HCT116 (cell line): ENCODE measurements around the gene TSPEAR. TPM values are rescaled to one million over a fixed set of nuclear protein-coding genes. Genes with fewer than 3 reads are reported as not detected.

Experiments
- ATAC-seq: fragments of 200-7000 bp; cut with Tn5 transposase; 2 replicates; pipeline ENCODE4 v1.9.1; 2020; ENCODE audit warnings: mild to moderate bottlenecking, moderate library complexity
- BruUV-seq: library from RNA; stranded (reverse); fragments of 400-500 nt; replicated peaks from 2 replicates; lab custom pipeline; 2021; lab: Mats Ljungman, UMichigan
- CTCF ChIA-PET: fragments of 300-600 bp; sonication (Branson Sonifier 250); formaldehyde crosslinking; loops from one replicate; lab custom pipeline; 2021; ENCODE audit warnings: antibody characterized with exemption; lab: Charles Lee
- POLR2A ChIA-PET: fragments of 300-600, 350-600 bp; sonication (Branson Sonifier 250); formaldehyde crosslinking; loops from one replicate; lab custom pipeline; 2021; ENCODE audit warnings: antibody characterized with exemption; lab: Charles Lee
- RAD21 ChIA-PET, 2 experiments: fragments of 300-600 bp; sonication (Branson Sonifier 250); formaldehyde crosslinking; loops; one replicate each; lab custom pipeline; 2023; ENCODE audit warnings: low total read pairs in 2 of 2; ENCODE audit not compliant: uncharacterized antibody in 2 of 2, unreplicated experiment in 2 of 2, low non-redundant PET in 1 of 2; lab: Charles Lee
- DNase-seq: peaks from one replicate; pipeline ENCODE4 v3.0.0-alpha.2; 2010; ENCODE audit warnings: low read depth, low spot score
- H2AFZ ChIP-seq: fragments of 200-600 bp; shearing (Covaris generic), sonication (generic); 2 replicates; pipeline ENCODE4 v1.6.1; 2017; ENCODE audit warnings: low read depth, mixed run types, mixed read lengths, antibody characterized with exemption, low read length; ENCODE audit not compliant: poor library complexity, severe bottlenecking
- H3K27ac ChIP-seq: 2 replicates; pipeline ENCODE4 v1.5.1; 2012; ENCODE audit warnings: low read depth, low read length
- H3K27me3 ChIP-seq: fragments of 200-600 bp; sonication (generic); 2 replicates; pipeline ENCODE4 v1.6.1; 2016; ENCODE audit warnings: mixed run types, low read length, mixed read lengths; ENCODE audit not compliant: insufficient read depth
- H3K36me3 ChIP-seq, 2 experiments: fragments of 200-500 bp in 1 of 2; fragments of 200-600 bp in 1 of 2; sonication (Bioruptor generic) in 1 of 2; sonication (generic) in 1 of 2; 2 replicates each; pipeline versions ENCODE4 v1.5.1 to v1.6.1; 2014 to 2016; ENCODE audit warnings: low read length in 2 of 2, inconsistent platforms in 1 of 2, mixed read lengths in 1 of 2, mixed run types in 1 of 2; ENCODE audit not compliant: insufficient read depth in 2 of 2, control insufficient read depth in 1 of 2
- H3K4me1 ChIP-seq, 2 experiments: fragments of 200-600 bp in 1 of 2; sonication (generic) in 1 of 2; 2 replicates each; pipeline versions ENCODE4 v1.5.1 to v1.6.1; 2012 to 2017; ENCODE audit warnings: low read length in 2 of 2, inconsistent platforms in 1 of 2, mild to moderate bottlenecking in 1 of 2, mixed read lengths in 1 of 2, mixed run types in 1 of 2, moderate library complexity in 1 of 2; ENCODE audit not compliant: insufficient read depth in 2 of 2, control insufficient read depth in 1 of 2
- H3K4me2 ChIP-seq: fragments of 200-600 bp; sonication (generic); 2 replicates; pipeline ENCODE4 v1.6.1; 2017; ENCODE audit warnings: mixed run types, low read length, mixed read lengths
- H3K4me3 ChIP-seq, 2 experiments: fragments of 200-600 bp in 1 of 2; sonication (generic) in 1 of 2; replicated peaks in 1 of 2; 2 replicates each; pipeline ENCODE4 v1.5.1; 2011 to 2016; ENCODE audit warnings: low read length in 2 of 2, control low read depth in 1 of 2, low read depth in 1 of 2, mild to moderate bottlenecking in 1 of 2, mixed read lengths in 1 of 2, mixed run types in 1 of 2
- H3K79me2 ChIP-seq: fragments of 200-600 bp; sonication (generic); 2 replicates; pipeline ENCODE4 v1.6.1; 2017; ENCODE audit warnings: mild to moderate bottlenecking, mixed run types, low read length, moderate library complexity, mixed read lengths; ENCODE audit not compliant: insufficient read depth
- H3K9ac ChIP-seq: fragments of 200-600 bp; sonication (generic); 2 replicates; pipeline ENCODE4 v1.6.1; 2016; ENCODE audit warnings: low read length, mixed read lengths
- H3K9me2 ChIP-seq: fragments of 200-600 bp; sonication (generic), shearing (Covaris generic); 2 replicates; pipeline ENCODE4 v1.6.1; 2017; ENCODE audit warnings: mixed run types, mild to moderate bottlenecking, moderate library complexity; ENCODE audit not compliant: insufficient read depth
- H3K9me3 ChIP-seq, 2 experiments: fragments of 200-500 bp in 1 of 2; fragments of 200-600 bp in 1 of 2; sonication (Bioruptor generic) in 1 of 2; sonication (generic) in 1 of 2; 2 replicates each; pipeline ENCODE4 v1.6.1; 2014 to 2017; ENCODE audit warnings: low read length in 2 of 2, mixed read lengths in 2 of 2, inconsistent platforms in 1 of 2, low read depth in 1 of 2, mild to moderate bottlenecking in 1 of 2, mixed run types in 1 of 2, moderate library complexity in 1 of 2; ENCODE audit not compliant: control insufficient read depth in 1 of 2, insufficient read depth in 1 of 2
- H4K20me1 ChIP-seq: fragments of 200-600 bp; sonication (generic), shearing (Covaris generic); 2 replicates; pipeline ENCODE4 v1.6.1; 2017; ENCODE audit warnings: mixed run types, mild to moderate bottlenecking, moderate library complexity; ENCODE audit not compliant: insufficient read depth
- CBX3 ChIP-seq: IDR thresholded peaks from 2 replicates; pipeline ENCODE4 v1.6.1; 2012; ENCODE audit warnings: low read depth
- EGR1 ChIP-seq: IDR thresholded peaks from 2 replicates; pipeline ENCODE4 v1.6.1; 2012; ENCODE audit warnings: low read depth
- ELF1 ChIP-seq: IDR thresholded peaks from 2 replicates; pipeline ENCODE4 v1.6.1; 2012; ENCODE audit warnings: low read depth, borderline replicate concordance
- EZH2 ChIP-seq: fragments of 200-600 bp; sonication (generic); IDR thresholded peaks from 2 replicates; pipeline ENCODE4 v1.6.1; 2017; ENCODE audit warnings: antibody characterized with exemption, mixed run types
- EZH2phosphoT487 ChIP-seq: fragments of 200-600 bp; IDR thresholded peaks from 2 replicates; pipeline ENCODE4 v1.6.1; 2018; ENCODE audit warnings: antibody characterized with exemption, borderline replicate concordance
- FOSL1 ChIP-seq: IDR thresholded peaks from 2 replicates; pipeline ENCODE4 v1.6.1; 2012; ENCODE audit warnings: low read depth
- POLR2A ChIP-seq: IDR thresholded peaks from 2 replicates; pipeline ENCODE4 v1.7.0; 2011; ENCODE audit warnings: borderline replicate concordance; ENCODE audit not compliant: insufficient read depth, insufficient read length; ENCODE audit errors: extremely low read depth
- POLR2AphosphoS5 ChIP-seq: IDR thresholded peaks from 2 replicates; pipeline ENCODE4 v1.6.1; 2011; ENCODE audit warnings: mild to moderate bottlenecking, low read depth, low read length, moderate library complexity
- RAD21 ChIP-seq: IDR thresholded peaks from 2 replicates; pipeline ENCODE4 v1.6.1; 2012; ENCODE audit warnings: low read depth, mild to moderate bottlenecking
- SIN3A ChIP-seq: IDR thresholded peaks from 2 replicates; pipeline ENCODE4 v1.6.1; 2012; ENCODE audit warnings: low read depth
- SP1 ChIP-seq: IDR thresholded peaks from 2 replicates; pipeline ENCODE4 v1.6.1; 2012; ENCODE audit warnings: low read depth
- TCF7L2 ChIP-seq: IDR thresholded peaks from 2 replicates; pipeline ENCODE4 v1.7.0; 2011; ENCODE audit warnings: borderline replicate concordance, inconsistent platforms; ENCODE audit not compliant: insufficient read depth, insufficient read length; ENCODE audit errors: extremely low read depth
- YY1 ChIP-seq: IDR thresholded peaks from 2 replicates; pipeline ENCODE4 v1.6.1; 2011; ENCODE audit warnings: low read length, low read depth, moderate library complexity, mild to moderate bottlenecking; ENCODE audit not compliant: insufficient replicate concordance; ENCODE audit errors: extremely low read depth
- ZFX ChIP-seq: fragments of 450-650 bp; IDR thresholded peaks from 2 replicates; pipeline ENCODE4 v1.6.1; 2017
- ZNF274 ChIP-seq: fragments of 200-500 bp; sonication (Bioruptor generic); IDR thresholded peaks from 2 replicates; pipeline ENCODE4 v1.6.1; 2014; ENCODE audit warnings: mild to moderate bottlenecking, low read depth, low read length, inconsistent platforms
- intact Hi-C: fragments of 100-400 bp; cut with micrococcal nuclease; formaldehyde crosslinking; loops from 2 replicates; pipeline ENCODE4 v1.10.0; 2022
- total RNA-seq: library from RNA; stranded (reverse); gene quantifications from one replicate; pipeline ENCODE4 v1.2.1, GENCODE V29; 2021; ENCODE audit not compliant: unreplicated experiment
- TF ChIP-seq, protein P1 (sequence below): IDR thresholded peaks from 2 replicates; pipeline ENCODE4 v1.6.1; 2012
- TF ChIP-seq, protein P2 (sequence below), 3 experiments: fragments of 200-600 bp in 1 of 3; sonication (generic) in 1 of 3; IDR thresholded peaks in 2 of 3; conservative IDR thresholded peaks in 1 of 3; 2 replicates each; pipeline ENCODE4 v1.5.1; 2012 to 2017; ENCODE audit warnings: low read depth in 2 of 3, low read length in 2 of 3, antibody characterized with exemption in 1 of 3, borderline replicate concordance in 1 of 3, control low read depth in 1 of 3, mild to moderate bottlenecking in 1 of 3, mixed read lengths in 1 of 3, mixed run types in 1 of 3, moderate library complexity in 1 of 3; ENCODE audit not compliant: insufficient read depth in 1 of 3
- TF ChIP-seq, protein P3 (sequence below): IDR thresholded peaks from 2 replicates; pipeline ENCODE4 v1.6.1; 2012; ENCODE audit warnings: low read depth

The TSPEAR gene
- total RNA-seq, 1 experiment from 2014 or later: not detected

DNA sequence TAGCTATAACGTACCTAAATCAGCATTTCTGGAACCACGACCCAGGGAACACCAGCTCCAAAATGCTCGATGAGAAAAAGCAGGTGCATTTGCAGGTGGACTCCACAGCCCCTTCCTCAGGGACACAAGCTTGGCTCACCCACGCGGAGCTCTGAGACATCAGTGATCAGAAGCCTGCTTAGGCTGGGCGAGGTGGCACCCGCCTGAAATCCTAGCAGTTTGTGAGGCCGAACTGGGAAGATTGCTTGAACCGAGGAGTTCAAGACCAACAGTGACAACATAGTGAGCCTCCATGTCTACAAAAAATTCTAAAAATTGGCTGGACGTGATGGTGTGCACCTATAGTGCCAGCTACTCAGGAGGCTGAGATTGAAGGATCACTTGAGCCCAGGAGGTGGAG, 2.5 kb upstream of the TSPEAR start:
- Histone ChIP-seq H3K36me3 (no peaks in the 10 kb centered on the region), H3K9me3 (no peaks in the 10 kb centered on the region), H4K20me1 (no peaks in the 10 kb centered on the region), H3K9ac (no peak overlapping the region), H3K9me2 (no peaks in the 10 kb centered on the region), H3K4me1 (peaks cover 0 to 6% of the 10 kb centered on the region in 2 experiments; a peak in 1 of 4 replicates), H3K27ac (no peak overlapping the region), H3K4me2 (no peak overlapping the region), H3K4me3 (no peak overlapping the region), H3K27me3 (peaks cover 33% of the 10 kb centered on the region; the same call in 1 of the 2 replicates), H3K79me2 (no peaks in the 10 kb centered on the region), H2AFZ (no peak overlapping the region)
- TF ChIP-seq EZH2phosphoT487 (no peak), FOSL1 (no peak), YY1 (no peak), SIN3A (no peak), EGR1 (no peak), CBX3 (no peak), SP1 (no peak), RAD21 (no peak), ZNF274 (no peak), ELF1 (no peak), ZFX (no peak), POLR2AphosphoS5 (no peak), TCF7L2 (no peak), POLR2A (no peak), EZH2 (no peak)
- TF ChIP-seq, protein P1, sequence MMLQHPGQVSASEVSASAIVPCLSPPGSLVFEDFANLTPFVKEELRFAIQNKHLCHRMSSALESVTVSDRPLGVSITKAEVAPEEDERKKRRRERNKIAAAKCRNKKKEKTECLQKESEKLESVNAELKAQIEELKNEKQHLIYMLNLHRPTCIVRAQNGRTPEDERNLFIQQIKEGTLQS: no peak
- TF ChIP-seq, protein P2, sequence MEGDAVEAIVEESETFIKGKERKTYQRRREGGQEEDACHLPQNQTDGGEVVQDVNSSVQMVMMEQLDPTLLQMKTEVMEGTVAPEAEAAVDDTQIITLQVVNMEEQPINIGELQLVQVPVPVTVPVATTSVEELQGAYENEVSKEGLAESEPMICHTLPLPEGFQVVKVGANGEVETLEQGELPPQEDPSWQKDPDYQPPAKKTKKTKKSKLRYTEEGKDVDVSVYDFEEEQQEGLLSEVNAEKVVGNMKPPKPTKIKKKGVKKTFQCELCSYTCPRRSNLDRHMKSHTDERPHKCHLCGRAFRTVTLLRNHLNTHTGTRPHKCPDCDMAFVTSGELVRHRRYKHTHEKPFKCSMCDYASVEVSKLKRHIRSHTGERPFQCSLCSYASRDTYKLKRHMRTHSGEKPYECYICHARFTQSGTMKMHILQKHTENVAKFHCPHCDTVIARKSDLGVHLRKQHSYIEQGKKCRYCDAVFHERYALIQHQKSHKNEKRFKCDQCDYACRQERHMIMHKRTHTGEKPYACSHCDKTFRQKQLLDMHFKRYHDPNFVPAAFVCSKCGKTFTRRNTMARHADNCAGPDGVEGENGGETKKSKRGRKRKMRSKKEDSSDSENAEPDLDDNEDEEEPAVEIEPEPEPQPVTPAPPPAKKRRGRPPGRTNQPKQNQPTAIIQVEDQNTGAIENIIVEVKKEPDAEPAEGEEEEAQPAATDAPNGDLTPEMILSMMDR (IDR thresholded peaks at IDR 0.05 in 2 of 3, conservative IDR thresholded peaks at IDR 0.05 in 1 of 3; ENCODE audit: borderline replicate concordance in 1 of 3, insufficient read depth in 1 of 3, low read depth in 2 of 3, low read length in 2 of 3): no peak
- TF ChIP-seq, protein P3, sequence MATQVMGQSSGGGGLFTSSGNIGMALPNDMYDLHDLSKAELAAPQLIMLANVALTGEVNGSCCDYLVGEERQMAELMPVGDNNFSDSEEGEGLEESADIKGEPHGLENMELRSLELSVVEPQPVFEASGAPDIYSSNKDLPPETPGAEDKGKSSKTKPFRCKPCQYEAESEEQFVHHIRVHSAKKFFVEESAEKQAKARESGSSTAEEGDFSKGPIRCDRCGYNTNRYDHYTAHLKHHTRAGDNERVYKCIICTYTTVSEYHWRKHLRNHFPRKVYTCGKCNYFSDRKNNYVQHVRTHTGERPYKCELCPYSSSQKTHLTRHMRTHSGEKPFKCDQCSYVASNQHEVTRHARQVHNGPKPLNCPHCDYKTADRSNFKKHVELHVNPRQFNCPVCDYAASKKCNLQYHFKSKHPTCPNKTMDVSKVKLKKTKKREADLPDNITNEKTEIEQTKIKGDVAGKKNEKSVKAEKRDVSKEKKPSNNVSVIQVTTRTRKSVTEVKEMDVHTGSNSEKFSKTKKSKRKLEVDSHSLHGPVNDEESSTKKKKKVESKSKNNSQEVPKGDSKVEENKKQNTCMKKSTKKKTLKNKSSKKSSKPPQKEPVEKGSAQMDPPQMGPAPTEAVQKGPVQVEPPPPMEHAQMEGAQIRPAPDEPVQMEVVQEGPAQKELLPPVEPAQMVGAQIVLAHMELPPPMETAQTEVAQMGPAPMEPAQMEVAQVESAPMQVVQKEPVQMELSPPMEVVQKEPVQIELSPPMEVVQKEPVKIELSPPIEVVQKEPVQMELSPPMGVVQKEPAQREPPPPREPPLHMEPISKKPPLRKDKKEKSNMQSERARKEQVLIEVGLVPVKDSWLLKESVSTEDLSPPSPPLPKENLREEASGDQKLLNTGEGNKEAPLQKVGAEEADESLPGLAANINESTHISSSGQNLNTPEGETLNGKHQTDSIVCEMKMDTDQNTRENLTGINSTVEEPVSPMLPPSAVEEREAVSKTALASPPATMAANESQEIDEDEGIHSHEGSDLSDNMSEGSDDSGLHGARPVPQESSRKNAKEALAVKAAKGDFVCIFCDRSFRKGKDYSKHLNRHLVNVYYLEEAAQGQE: no peak
- no peak for ATAC-seq
- DNase-seq: no peak
- intact Hi-C loops: no loop called here
- POLR2A ChIA-PET: no interaction called here
- no TSS peak for BruUV-seq
- CTCF ChIA-PET: no interaction called here
- RAD21 ChIA-PET: no interaction called here
